ENCODE measurements around the gene MYOF.

- TF ChIP-seq HEY1 (CRISPR knock-in tag; IDR thresholded peaks at IDR 0.05; ENCODE audit: borderline replicate concordance): no peak
- no peak for TF ChIP-seq FOXM1 (IDR thresholded peaks at IDR 0.05; ENCODE audit: low read depth)
- TF ChIP-seq FOXM1 (CRISPR knock-in tag; IDR thresholded peaks at IDR 0.05; ENCODE audit: low read depth): no peak
- TF ChIP-seq EGR1 (conservative IDR thresholded peaks at IDR 0.05): no peak
- TF ChIP-seq ATF3 (IDR thresholded peaks at IDR 0.05): no peak
- TF ChIP-seq ATF3 (CRISPR knock-in tag; conservative IDR thresholded peaks at IDR 0.05): no peak
- TF ChIP-seq RFX5 (IDR thresholded peaks at IDR 0.05; ENCODE audit: low read depth, low read length): no peak
- TF ChIP-seq CTCF (IDR thresholded peaks at IDR 0.05 in 2 of 3, conservative IDR thresholded peaks at IDR 0.05 in 1 of 3; ENCODE audit: insufficient read depth in 2 of 3, low read depth in 1 of 3, low read length in 3 of 3): peak; percentile 39 to 57 (median 45); a peak in 4 of 6 replicates
- TF ChIP-seq EZH2 (IDR thresholded peaks at IDR 0.05; ENCODE audit: borderline replicate concordance, low read depth, low read length): no peak
- TF ChIP-seq TAF7 (tag; IDR thresholded peaks at IDR 0.05): no peak
- TF ChIP-seq ESRRA (IDR thresholded peaks at IDR 0.05; ENCODE audit: borderline replicate concordance, low read depth): no peak
- no peak for TF ChIP-seq SP1 (CRISPR knock-in tag; IDR thresholded peaks at IDR 0.05)
- TF ChIP-seq ZNF407 (IDR thresholded peaks at IDR 0.05; ENCODE audit: low read depth): no peak
- TF ChIP-seq ELF1 (tag; IDR thresholded peaks at IDR 0.05): no peak
These were observed 124.5 kb downstream of the MYOF start for GRCh38 chr10:93357680-93358079.

Data from K562 (cell line).